HUES48 (cell line): ENCODE data around the gene ZNF107.
"Not testable (repeated sequence)": the region's sequence is repeated elsewhere in the genome, so short reads cannot be mapped to it uniquely, and the experiment has no call there.

Experiments used
- H3K27ac ChIP-seq: one replicate; pipeline ENCODE4 v1.7.0; 2013; ENCODE audit warnings: low read depth, low read length, inconsistent platforms
- H3K27me3 ChIP-seq: 2 replicates; pipeline ENCODE4 v1.6.1; 2013; ENCODE audit warnings: mild to moderate bottlenecking, low read length; ENCODE audit not compliant: control insufficient read depth, insufficient read depth
- H3K36me3 ChIP-seq: 2 replicates; pipeline ENCODE4 v1.6.1; 2013; ENCODE audit warnings: low read length; ENCODE audit not compliant: control insufficient read depth, insufficient read depth
- H3K4me1 ChIP-seq: 2 replicates; pipeline ENCODE4 v1.6.1; 2013; ENCODE audit warnings: mild to moderate bottlenecking, low read length; ENCODE audit not compliant: control insufficient read depth, insufficient read depth
- H3K4me3 ChIP-seq: 2 replicates; pipeline ENCODE4 v1.5.1; 2013; ENCODE audit warnings: mild to moderate bottlenecking, low read depth, low read length
- H3K9ac ChIP-seq: 2 replicates; pipeline ENCODE4 v1.6.1; 2013; ENCODE audit warnings: mild to moderate bottlenecking, low read depth, low read length, moderate library complexity
- H3K9me3 ChIP-seq: 2 replicates; pipeline ENCODE4 v1.6.1; 2013; ENCODE audit warnings: low read length; ENCODE audit not compliant: control insufficient read depth, insufficient read depth

Gene ZNF107

DNA sequence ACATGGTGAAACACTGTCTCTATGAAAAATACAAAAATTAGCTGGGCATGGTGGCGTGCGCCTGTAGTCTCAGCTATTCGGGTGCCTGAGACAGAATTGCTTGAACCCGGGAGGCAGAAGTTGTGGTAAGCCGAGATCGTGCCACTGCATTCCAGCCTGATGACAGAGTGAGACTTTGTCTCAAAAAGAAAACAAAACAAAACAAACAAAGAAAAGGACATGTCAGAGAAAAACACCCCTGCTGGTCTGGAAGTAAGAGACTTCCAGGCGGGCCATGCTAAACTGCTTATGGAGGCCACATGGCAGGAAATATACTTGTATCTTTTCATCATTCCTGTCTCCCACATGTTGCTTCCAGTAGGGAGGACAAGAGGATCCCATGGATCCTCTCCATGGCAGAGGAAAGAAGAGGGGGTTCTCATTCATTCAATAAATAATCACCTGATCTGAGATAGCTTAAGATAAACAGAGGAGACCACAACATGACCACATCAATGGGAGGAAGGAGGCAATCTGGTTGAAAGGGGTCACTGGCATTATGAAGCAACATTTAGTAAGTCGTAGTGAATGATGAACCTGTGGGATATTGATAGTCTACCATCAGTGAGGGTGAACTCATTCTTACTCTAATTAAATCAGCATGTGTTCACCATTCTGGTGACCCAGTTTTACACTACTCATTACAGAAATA, 67.8 kb downstream of the ZNF107 start:
- peaks cover 62% of the 10 kb centered on the region for H3K9me3 ChIP-seq
- no peaks in the 10 kb centered on the region for H3K27me3 ChIP-seq
- no peak overlapping the region for H3K4me3 ChIP-seq
- no peak overlapping the region for H3K27ac ChIP-seq
- H3K9ac ChIP-seq, result no peak overlapping the region
- H3K4me1 ChIP-seq, result no peaks in the 10 kb centered on the region
- H3K36me3 ChIP-seq, result no peaks in the 10 kb centered on the region

DNA sequence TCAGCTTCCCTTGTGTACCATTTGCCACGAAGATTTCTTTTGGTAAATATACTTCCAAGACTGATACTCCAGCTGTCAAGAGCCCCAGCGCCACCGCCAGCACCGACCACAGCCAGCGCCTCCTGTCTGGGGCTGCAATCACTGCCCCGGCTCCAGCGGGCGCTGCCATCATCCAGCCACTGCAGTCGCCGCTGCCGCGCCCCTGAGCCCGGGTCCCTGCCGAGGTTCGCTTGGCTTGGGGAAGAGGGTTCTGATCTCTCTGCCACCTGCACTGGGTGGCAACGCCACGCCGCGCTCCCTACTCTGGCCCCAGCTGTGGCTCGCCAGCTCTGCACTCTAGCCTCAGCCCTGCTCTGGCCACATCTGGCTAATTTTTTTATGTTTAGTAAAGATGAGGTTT, 70.6 kb downstream of the ZNF107 start:
- no peak overlapping the region for H3K27ac ChIP-seq
- no peak overlapping the region for H3K4me3 ChIP-seq
- no peaks in the 10 kb centered on the region for H3K36me3 ChIP-seq
- H3K9me3 ChIP-seq, result peaks cover 62% of the 10 kb centered on the region
- H3K27me3 ChIP-seq, result no peaks in the 10 kb centered on the region
- H3K4me1 ChIP-seq, result no peaks in the 10 kb centered on the region
- H3K9ac ChIP-seq, result no peak overlapping the region

DNA sequence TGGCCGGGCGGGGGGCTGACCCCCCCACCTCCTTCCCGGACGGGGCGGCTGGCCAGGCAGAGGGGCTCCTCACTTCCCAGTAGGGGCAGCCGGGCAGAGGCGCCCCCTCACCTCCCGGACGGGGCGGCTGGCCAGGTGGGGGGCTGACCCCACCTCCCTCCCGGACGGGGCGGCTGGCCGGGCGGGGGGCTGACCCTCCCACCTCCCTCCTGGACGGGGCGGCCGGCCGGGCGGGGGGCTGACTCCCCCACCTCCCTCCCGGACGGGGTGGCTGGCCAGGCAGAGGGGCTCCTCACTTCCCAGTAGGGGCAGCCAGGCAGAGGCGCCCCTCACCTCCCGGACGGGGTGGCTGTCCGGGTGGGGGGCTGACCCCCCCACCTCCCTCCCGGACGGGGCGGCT, 72.5 kb downstream of the ZNF107 start:
- not testable (repeated sequence) for H3K27me3 ChIP-seq, H3K4me3 ChIP-seq, H3K36me3 ChIP-seq, H3K9ac ChIP-seq, H3K4me1 ChIP-seq, H3K27ac ChIP-seq
- H3K9me3 ChIP-seq, result peaks cover 66% of the 10 kb centered on the region

GRCh38 chr7:64738953-64739352, 73.0 kb downstream of the ZNF107 start:
- peaks cover 64% of the 10 kb centered on the region for H3K9me3 ChIP-seq
- H3K9ac ChIP-seq, H3K36me3 ChIP-seq, H3K27me3 ChIP-seq, H3K4me1 ChIP-seq, H3K4me3 ChIP-seq, H3K27ac ChIP-seq: not testable (repeated sequence)

DNA sequence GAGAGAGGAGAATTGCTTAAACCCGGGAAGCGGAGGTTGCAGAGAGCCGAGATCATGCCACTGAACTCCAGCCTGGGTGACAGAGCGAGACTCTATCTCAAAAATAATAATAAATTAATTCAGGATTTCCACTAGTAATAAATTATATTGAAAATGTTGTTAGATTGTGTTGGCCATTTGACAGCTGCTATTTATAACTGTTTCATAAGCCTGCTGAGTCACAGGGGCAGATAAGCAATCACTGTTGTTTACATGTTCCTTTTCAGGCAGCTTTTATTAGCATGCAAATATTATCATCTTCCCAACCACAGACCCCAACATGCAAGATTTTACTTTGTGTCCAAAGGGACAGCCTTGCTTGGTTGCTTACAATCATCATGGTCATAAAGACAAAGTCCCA, 78.7 kb downstream of the ZNF107 start:
- no peaks in the 10 kb centered on the region for H3K27me3 ChIP-seq
- H3K4me3 ChIP-seq, result no peak overlapping the region
- peaks cover 72% of the 10 kb centered on the region for H3K9me3 ChIP-seq
- no peaks in the 10 kb centered on the region for H3K4me1 ChIP-seq
- no peaks in the 10 kb centered on the region for H3K36me3 ChIP-seq
- H3K27ac ChIP-seq, result no peak overlapping the region
- no peak overlapping the region for H3K9ac ChIP-seq

GRCh38 chr7:64747802-64748201, 81.9 kb downstream of the ZNF107 start:
- H3K9me3 ChIP-seq, result peaks cover 69% of the 10 kb centered on the region
- H3K36me3 ChIP-seq, result no peaks in the 10 kb centered on the region
- H3K4me1 ChIP-seq, result no peaks in the 10 kb centered on the region
- H3K27me3 ChIP-seq, result no peaks in the 10 kb centered on the region
- no peak overlapping the region for H3K9ac ChIP-seq
- H3K4me3 ChIP-seq, result no peak overlapping the region
- no peak overlapping the region for H3K27ac ChIP-seq

GRCh38 chr7:64753032-64753431, 87.1 kb downstream of the ZNF107 start:
- H3K4me3 ChIP-seq, result no peak overlapping the region
- H3K27me3 ChIP-seq, result no peaks in the 10 kb centered on the region
- H3K27ac ChIP-seq, result no peak overlapping the region
- H3K36me3 ChIP-seq, result no peaks in the 10 kb centered on the region
- no peaks in the 10 kb centered on the region for H3K4me1 ChIP-seq
- no peak overlapping the region for H3K9ac ChIP-seq
- H3K9me3 ChIP-seq, result peaks cover 76% of the 10 kb centered on the region

DNA sequence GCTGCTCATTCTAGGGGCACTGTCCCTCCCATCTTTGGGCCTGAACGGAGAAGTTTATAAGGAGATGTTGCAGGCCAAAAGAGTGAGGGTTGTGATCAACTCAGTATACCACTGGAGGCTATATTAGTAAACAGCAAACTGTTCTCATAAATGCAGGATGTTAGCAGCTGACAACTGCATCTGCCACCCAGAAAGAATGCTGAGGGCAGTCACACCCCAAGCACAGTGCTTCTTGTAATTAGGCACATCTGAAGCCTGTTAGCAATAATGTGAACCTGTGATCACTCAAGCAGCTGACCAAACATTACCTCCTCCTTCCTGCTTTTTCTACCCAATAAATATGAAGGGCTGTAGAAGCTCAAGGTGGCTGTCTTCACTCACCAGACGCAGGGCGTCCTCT, 89.9 kb downstream of the ZNF107 start:
- Histone ChIP-seq H3K4me1 (no peaks in the 10 kb centered on the region), H3K9ac (no peak overlapping the region), H3K9me3 (peaks cover 61% of the 10 kb centered on the region), H3K27me3 (no peaks in the 10 kb centered on the region), H3K4me3 (no peak overlapping the region), H3K27ac (no peak overlapping the region), H3K36me3 (no peaks in the 10 kb centered on the region)

GRCh38 chr7:64758151-64758550, 92.2 kb downstream of the ZNF107 start:
- H3K27ac ChIP-seq, result no peak overlapping the region
- H3K9ac ChIP-seq, result no peak overlapping the region
- H3K4me1 ChIP-seq, result no peaks in the 10 kb centered on the region
- H3K4me3 ChIP-seq, result no peak overlapping the region
- no peaks in the 10 kb centered on the region for H3K36me3 ChIP-seq
- no peaks in the 10 kb centered on the region for H3K27me3 ChIP-seq
- peaks cover 56% of the 10 kb centered on the region for H3K9me3 ChIP-seq
